Aorta (tissue), 5 donors: ENCODE data around the gene MYPOP. TPM values are rescaled to one million over a fixed set of nuclear protein-coding genes. Genes with fewer than 3 reads are reported as not detected.

ENCODE experiments used
- ATAC-seq: fragments of 200-7000 bp; cut with Tn5 transposase; one replicate; pipeline ENCODE4 v1.9.1; 2022; ENCODE audit warnings: moderate library complexity; ENCODE audit not compliant: low FRiP score
- DNase-seq, 2 donors: peaks; one replicate each; pipeline ENCODE4 v3.0.0-alpha.2; 2020
- H3K27ac ChIP-seq, 2 donors: one replicate each; pipeline ENCODE4 v1.5.1; 2013; ENCODE audit warnings: low read length in 2 of 2, mild to moderate bottlenecking in 2 of 2, moderate library complexity in 2 of 2, control low read depth in 1 of 2, inconsistent platforms in 1 of 2, low read depth in 1 of 2
- H3K27me3 ChIP-seq, 2 donors: one replicate each; pipeline ENCODE4 v1.6.1; 2013; ENCODE audit warnings: control low read depth in 1 of 2, low read length in 1 of 2, mild to moderate bottlenecking in 1 of 2, moderate library complexity in 1 of 2; ENCODE audit not compliant: insufficient read depth in 2 of 2, control insufficient read depth in 1 of 2
- H3K36me3 ChIP-seq, 2 donors: one replicate each; pipeline ENCODE4 v1.6.1; 2013; ENCODE audit warnings: control low read depth in 1 of 2, low read length in 1 of 2, mild to moderate bottlenecking in 1 of 2; ENCODE audit not compliant: insufficient read depth in 2 of 2, control insufficient read depth in 1 of 2
- H3K4me1 ChIP-seq, 2 donors: one replicate each; pipeline ENCODE4 v1.6.1; 2013; ENCODE audit warnings: low read length in 2 of 2, control low read depth in 1 of 2, mild to moderate bottlenecking in 1 of 2, moderate library complexity in 1 of 2; ENCODE audit not compliant: insufficient read depth in 2 of 2, control insufficient read depth in 1 of 2
- H3K4me3 ChIP-seq, 2 donors: one replicate each; pipeline ENCODE4 v1.5.1; 2013; ENCODE audit warnings: low read length in 2 of 2, control low read depth in 1 of 2, mild to moderate bottlenecking in 1 of 2
- H3K9me3 ChIP-seq: one replicate; pipeline ENCODE4 v1.6.1; 2013; ENCODE audit warnings: mild to moderate bottlenecking, low read length; ENCODE audit not compliant: control insufficient read depth
- WGBS, 2 donors: extraction: QIAGEN DNeasy Blood & Tissue Kit; methylation state at CpG; one replicate each; pipeline ENCODE4 v1.1.7; 2013; 5-methylcytosine and 5-hydroxymethylcytosine counted together
- intact Hi-C, 2 donors: fragments of 100-400 bp; cut with DNase I; formaldehyde crosslinking; loops; one replicate each; pipeline versions ENCODE4 v1.14.2 to v1.15.0; 2022
- polyA plus RNA-seq, 2 donors: library from polyadenylated mRNA; stranded (reverse); fragments of 200-250 nt; gene quantifications; one replicate each; pipeline ENCODE4 v1.2.3, GENCODE V29; 2013
- total RNA-seq, 2 donors: library from RNA; stranded (reverse); fragmentation: NEBNext Ultra II Directional; extraction: Animal tissue kit (Norgen Biotek cat#: 25700); gene quantifications; one replicate each; pipeline ENCODE4 v1.2.1, GENCODE V29; 2021
- donor health status: healthy with polysubstance abuse.
- donor health status: Bipolar disorder and iron deficiency.
- donor health status: DM: no; HTN: no; CAD: no.
- donor health status: DM: no; HTN: no; CAD: no.
- donor health status: DM: yes; HTN: yes; CAD: no.

MYPOP gene
- total and polyA plus RNA-seq, 4 donors = 4.9 to 8.3 (median 6.5) TPM

- no peaks in the 10 kb centered on the region for H3K36me3 ChIP-seq
- H3K27me3 ChIP-seq = no peaks in the 10 kb centered on the region
- WGBS, 2 donors = 66 to 69% methylated on average over 3 of the region's 3 CpGs
- DNase-seq = no peak
- no peaks in the 10 kb centered on the region for H3K4me1 ChIP-seq
- H3K27ac ChIP-seq = no peak overlapping the region
- H3K4me3 ChIP-seq = no peak overlapping the region
- H3K9me3 ChIP-seq = no peaks in the 10 kb centered on the region
- intact Hi-C loops = loop anchor here in 1 of 2 donors (2.0 kb wide), 1 partner anchor 66 kb away; the partner anchor contains the start of gene FOXA3
- ATAC-seq = no peak
These were observed 28.6 kb upstream of the MYPOP start for GRCh38 chr19:45931055-45931454.

GRCh38 chr19:45929247-45929646, 26.8 kb upstream of the MYPOP start:
- Histone ChIP-seq H3K27ac (no peak overlapping the region), H3K9me3 (no peaks in the 10 kb centered on the region), H3K27me3 (no peaks in the 10 kb centered on the region), H3K4me3 (no peak overlapping the region), H3K4me1 (no peaks in the 10 kb centered on the region), H3K36me3 (no peaks in the 10 kb centered on the region)
- no peak for ATAC-seq
- WGBS, 2 donors = 72 to 74% methylated on average over 2 of the region's 2 CpGs
- DNase-seq = no peak
- intact Hi-C loops = no loop called here

DNA sequence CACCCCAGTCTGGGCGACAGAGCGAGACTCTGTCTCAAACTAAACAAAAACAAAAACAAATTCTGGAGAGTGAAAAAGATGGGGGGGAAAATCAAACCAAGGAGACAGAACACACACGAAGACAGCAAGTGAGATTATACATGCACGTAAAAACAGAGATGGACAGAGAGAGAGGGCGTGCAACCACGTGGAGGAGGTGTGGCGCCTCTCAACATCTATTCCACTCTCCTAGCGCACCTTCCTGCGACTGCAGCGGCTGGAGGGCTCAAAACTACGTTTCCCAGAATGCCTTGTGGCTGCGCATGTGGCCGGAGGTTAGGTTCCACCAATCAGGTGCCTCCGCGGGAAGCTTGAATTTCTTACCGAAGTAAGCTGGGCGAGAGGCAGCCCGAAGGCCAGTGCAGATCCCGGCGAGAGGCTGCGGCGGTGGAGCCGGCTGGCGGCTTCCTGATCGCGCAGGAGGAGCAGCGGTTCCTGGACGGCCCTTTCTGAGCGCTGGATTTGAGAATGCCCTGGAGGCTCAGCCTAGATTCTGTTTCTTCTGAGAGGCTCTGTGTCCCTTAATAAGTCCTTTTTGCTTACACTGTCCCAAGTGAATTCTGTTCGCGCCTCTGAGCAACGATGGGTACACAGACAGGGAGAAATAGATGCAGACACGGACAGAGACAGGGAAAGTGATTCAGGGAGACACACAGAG, 25.3 kb upstream of the MYPOP start:
- Histone ChIP-seq H3K27ac (no peak overlapping the region), H3K4me3 (no peak overlapping the region), H3K36me3 (no peaks in the 10 kb centered on the region), H3K9me3 (no peaks in the 10 kb centered on the region), H3K4me1 (no peaks in the 10 kb centered on the region), H3K27me3 (no peaks in the 10 kb centered on the region)
- DNase-seq = peak; percentile 92 to 96
- ATAC-seq = peak; percentile 90
- WGBS, 2 donors = 8 to 9% methylated on average over 33 of the region's 33 CpGs
- intact Hi-C loops = no loop called here

- ATAC-seq (no peak), DNase-seq (no peak)
- no peak overlapping the region for H3K27ac ChIP-seq
- H3K36me3 ChIP-seq = no peaks in the 10 kb centered on the region
- 69% methylated on average over 6 of the region's 6 CpGs for WGBS, 2 donors
- intact Hi-C loops = no loop called here
- H3K9me3 ChIP-seq = no peaks in the 10 kb centered on the region
- H3K27me3 ChIP-seq = no peaks in the 10 kb centered on the region
- no peak overlapping the region for H3K4me3 ChIP-seq
- H3K4me1 ChIP-seq = no peaks in the 10 kb centered on the region
These were observed 22.6 kb upstream of the MYPOP start for GRCh38 chr19:45924891-45925447.

GRCh38 chr19:45922281-45922680, 19.9 kb upstream of the MYPOP start:
- Histone ChIP-seq H3K27ac (no peak overlapping the region), H3K4me1 (no peaks in the 10 kb centered on the region)
- ATAC-seq = no peak

GRCh38 chr19:45920458-45920857, 18.0 kb upstream of the MYPOP start:
- Histone ChIP-seq H3K36me3 (no peaks in the 10 kb centered on the region), H3K9me3 (no peaks in the 10 kb centered on the region), H3K4me1 (no peaks in the 10 kb centered on the region), H3K27me3 (no peaks in the 10 kb centered on the region), H3K27ac (no peak overlapping the region), H3K4me3 (no peak overlapping the region)
- intact Hi-C loops = no loop called here
- WGBS, 2 donors = 64 to 65% methylated on average over 8 of the region's 8 CpGs
- no peak for DNase-seq
- ATAC-seq = no peak

More at GRCh38 chr19:45922281-45922680, 19.9 kb upstream of the MYPOP start:
- 54 to 55% methylated on average over 9 of the region's 9 CpGs for WGBS, 2 donors
- Histone ChIP-seq H3K4me3 (no peak overlapping the region), H3K9me3 (no peaks in the 10 kb centered on the region), H3K27me3 (no peaks in the 10 kb centered on the region), H3K36me3 (no peaks in the 10 kb centered on the region)
- DNase-seq = no peak
- intact Hi-C loops = no loop called here

DNA sequence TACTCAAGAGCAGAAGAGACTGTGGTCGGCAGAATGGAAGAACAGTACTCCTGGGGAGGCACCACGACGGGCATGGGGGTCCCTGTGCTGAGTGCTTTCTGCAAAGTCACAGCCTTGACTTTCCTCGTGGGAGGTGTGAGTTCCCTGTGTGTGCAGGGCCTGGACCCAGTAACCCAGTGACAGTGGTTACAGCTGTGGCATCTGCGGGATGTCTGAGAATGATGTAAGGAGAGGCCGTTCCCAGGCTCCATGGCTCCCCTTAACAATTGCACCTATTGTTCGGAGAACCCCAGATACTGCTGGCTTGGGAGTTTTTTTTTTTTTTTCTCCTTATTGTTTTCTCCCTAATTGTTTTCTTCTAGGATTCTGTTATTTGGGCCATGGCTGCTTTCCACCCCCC, 17.3 kb upstream of the MYPOP start:
- Histone ChIP-seq H3K4me1 (no peaks in the 10 kb centered on the region), H3K27ac (no peak overlapping the region), H3K36me3 (no peaks in the 10 kb centered on the region), H3K27me3 (no peaks in the 10 kb centered on the region), H3K4me3 (no peak overlapping the region), H3K9me3 (no peaks in the 10 kb centered on the region)
- intact Hi-C loops = no loop called here
- ATAC-seq = no peak
- WGBS, 2 donors = 57 to 62% methylated on average over 7 of the region's 7 CpGs
- no peak for DNase-seq

DNA sequence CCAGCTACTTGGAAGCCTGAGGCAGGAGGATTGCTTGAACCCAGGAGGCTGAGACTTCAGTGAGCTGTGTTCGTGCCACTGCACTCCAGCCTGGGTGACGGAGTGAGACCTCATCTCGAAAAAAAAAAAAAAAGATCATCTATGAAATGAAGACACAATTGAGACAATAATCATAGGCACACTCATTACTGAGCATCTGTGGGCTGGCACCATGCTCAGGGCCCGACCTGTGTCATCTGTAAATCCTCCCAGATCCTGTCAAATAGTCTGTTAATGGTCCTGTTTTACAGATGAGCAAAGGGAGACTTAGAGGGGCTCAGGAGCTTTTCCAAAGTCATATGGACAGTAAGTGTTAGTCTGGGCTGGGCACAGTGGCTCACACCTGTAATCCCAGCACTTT, 16.3 kb upstream of the MYPOP start:
- H3K36me3 ChIP-seq = no peaks in the 10 kb centered on the region
- H3K4me1 ChIP-seq = no peaks in the 10 kb centered on the region
- no peak overlapping the region for H3K4me3 ChIP-seq
- H3K27me3 ChIP-seq = no peaks in the 10 kb centered on the region
- H3K9me3 ChIP-seq = no peaks in the 10 kb centered on the region
- no peak overlapping the region for H3K27ac ChIP-seq
- DNase-seq (no peak), ATAC-seq (no peak)
- intact Hi-C loops = no loop called here
- WGBS, 2 donors = 65 to 73% methylated on average over 4 of the region's 4 CpGs

DNA sequence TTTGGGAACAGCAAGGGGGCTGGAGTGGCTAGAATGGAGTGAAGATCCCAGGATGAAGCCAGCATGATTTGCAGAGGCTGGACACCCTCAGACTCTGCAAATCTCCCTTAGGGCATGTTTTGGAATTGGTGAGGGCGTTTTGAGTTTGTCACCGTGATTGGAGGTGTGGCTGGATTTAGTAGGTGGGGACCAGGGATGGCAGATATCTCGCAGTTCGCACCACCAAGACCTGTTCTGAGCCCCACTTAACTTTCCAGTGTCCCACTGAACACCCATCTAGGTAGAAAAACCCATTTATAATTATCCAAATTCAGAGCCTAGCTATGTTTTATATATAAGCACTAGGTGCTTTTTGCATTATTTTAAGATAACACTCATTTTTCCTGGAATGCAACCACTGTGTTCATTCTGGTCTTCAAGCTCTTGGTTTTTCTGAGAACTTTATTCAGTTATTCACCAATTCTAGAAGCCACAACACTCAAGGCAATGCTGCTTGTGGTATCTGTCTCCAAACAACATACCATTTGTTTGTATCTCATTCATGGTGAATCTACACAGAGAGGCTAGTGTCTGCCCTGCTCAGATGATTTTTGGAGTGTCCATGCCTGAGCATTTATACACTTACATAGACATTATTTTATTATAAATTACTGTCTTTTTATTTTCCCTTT, 15.1 kb upstream of the MYPOP start:
- DNase-seq (no peak), ATAC-seq (no peak)
- Histone ChIP-seq H3K4me1 (no peaks in the 10 kb centered on the region), H3K36me3 (no peaks in the 10 kb centered on the region), H3K4me3 (no peak overlapping the region), H3K27ac (no peak overlapping the region), H3K9me3 (no peaks in the 10 kb centered on the region), H3K27me3 (no peaks in the 10 kb centered on the region)
- intact Hi-C loops = no loop called here
- 51 to 61% methylated on average over 4 of the region's 4 CpGs for WGBS, 2 donors
